Neutrophil (primary cell): ENCODE results near the gene PLA2G15.

ENCODE experiments used
- H3K27ac ChIP-seq: fragments of 200-600 bp; sonication (generic); 2 replicates; pipeline ENCODE4 v1.5.1; 2016; ENCODE audit warnings: mild to moderate bottlenecking, moderate library complexity
- H3K27me3 ChIP-seq: fragments of 200-600 bp; sonication (generic); 2 replicates; pipeline ENCODE4 v1.6.0; 2016; ENCODE audit warnings: mild to moderate bottlenecking
- H3K36me3 ChIP-seq: fragments of 200-600 bp; sonication (generic); 2 replicates; pipeline ENCODE4 v1.5.1; 2017
- H3K4me1 ChIP-seq, 2 experiments: fragments of 200-600 bp in 1 of 2; sonication (generic) in 1 of 2; 1 replicate in 1 of 2; 2 replicates in 1 of 2; pipeline versions ENCODE4 v1.5.1 to v1.6.1; 2013 to 2016; ENCODE audit warnings: low read depth in 1 of 2, low read length in 1 of 2, mild to moderate bottlenecking in 1 of 2, moderate library complexity in 1 of 2; ENCODE audit not compliant: control insufficient read depth in 1 of 2, insufficient read depth in 1 of 2
- H3K4me3 ChIP-seq, 2 experiments: fragments of 200-600 bp in 1 of 2; sonication (generic) in 1 of 2; 1 replicate in 1 of 2; 2 replicates in 1 of 2; pipeline ENCODE4 v1.5.1; 2013 to 2016; ENCODE audit warnings: low read depth in 1 of 2, low read length in 1 of 2, mild to moderate bottlenecking in 1 of 2, moderate library complexity in 1 of 2
- H3K9me3 ChIP-seq: fragments of 200-600 bp; sonication (generic); 2 replicates; pipeline ENCODE4 v1.5.1; 2016
- TF ChIP-seq, protein P1 (sequence below): fragments of 200-600 bp; sonication (generic); IDR thresholded peaks from 2 replicates; pipeline ENCODE4 v1.5.1; 2016; ENCODE audit warnings: antibody characterized with exemption

PLA2G15 gene

DNA sequence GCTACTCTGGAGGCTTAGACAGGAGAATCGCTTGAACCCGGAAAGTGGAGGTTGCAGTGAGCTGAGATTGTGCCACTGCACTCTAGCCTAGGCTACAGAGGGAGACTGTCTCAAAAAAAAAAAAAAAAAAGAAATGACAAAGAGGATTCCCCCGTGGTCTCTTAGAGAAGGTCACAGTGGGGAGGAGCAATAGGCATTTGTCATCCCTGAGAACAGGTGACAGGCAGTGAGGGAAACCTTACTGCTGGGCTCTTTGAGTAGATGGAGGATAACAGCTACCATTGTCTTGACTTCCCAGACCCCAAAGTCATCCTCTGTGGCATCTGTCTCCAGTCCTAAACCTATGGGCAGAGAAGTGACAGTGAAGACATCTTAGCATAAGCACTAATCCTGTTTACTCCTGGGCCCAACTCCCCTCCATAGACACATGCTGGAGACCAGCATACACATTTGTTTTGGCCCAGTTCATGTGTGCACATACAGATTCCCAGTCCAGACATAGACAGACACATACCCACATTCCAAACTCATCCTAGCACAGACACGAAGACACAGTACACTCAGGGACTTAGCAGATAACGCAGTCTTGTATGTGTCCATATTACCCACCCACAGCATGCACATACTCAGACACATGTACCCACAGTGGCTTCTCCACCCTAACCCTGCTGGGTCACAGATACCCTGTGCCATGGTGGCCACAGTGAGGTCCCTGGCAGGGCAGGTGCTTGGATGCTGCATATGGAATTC is 11.9 kb upstream of the PLA2G15 start:
- Histone ChIP-seq H3K36me3 (peaks cover 36% of the 10 kb centered on the region), H3K4me3 (no peak overlapping the region), H3K27ac (no peak overlapping the region), H3K9me3 (no peaks in the 10 kb centered on the region), H3K4me1 (peaks cover 22 to 23% of the 10 kb centered on the region in 2 experiments), H3K27me3 (peaks cover 41% of the 10 kb centered on the region)
- TF ChIP-seq, protein P1, sequence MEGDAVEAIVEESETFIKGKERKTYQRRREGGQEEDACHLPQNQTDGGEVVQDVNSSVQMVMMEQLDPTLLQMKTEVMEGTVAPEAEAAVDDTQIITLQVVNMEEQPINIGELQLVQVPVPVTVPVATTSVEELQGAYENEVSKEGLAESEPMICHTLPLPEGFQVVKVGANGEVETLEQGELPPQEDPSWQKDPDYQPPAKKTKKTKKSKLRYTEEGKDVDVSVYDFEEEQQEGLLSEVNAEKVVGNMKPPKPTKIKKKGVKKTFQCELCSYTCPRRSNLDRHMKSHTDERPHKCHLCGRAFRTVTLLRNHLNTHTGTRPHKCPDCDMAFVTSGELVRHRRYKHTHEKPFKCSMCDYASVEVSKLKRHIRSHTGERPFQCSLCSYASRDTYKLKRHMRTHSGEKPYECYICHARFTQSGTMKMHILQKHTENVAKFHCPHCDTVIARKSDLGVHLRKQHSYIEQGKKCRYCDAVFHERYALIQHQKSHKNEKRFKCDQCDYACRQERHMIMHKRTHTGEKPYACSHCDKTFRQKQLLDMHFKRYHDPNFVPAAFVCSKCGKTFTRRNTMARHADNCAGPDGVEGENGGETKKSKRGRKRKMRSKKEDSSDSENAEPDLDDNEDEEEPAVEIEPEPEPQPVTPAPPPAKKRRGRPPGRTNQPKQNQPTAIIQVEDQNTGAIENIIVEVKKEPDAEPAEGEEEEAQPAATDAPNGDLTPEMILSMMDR, result no peak

DNA sequence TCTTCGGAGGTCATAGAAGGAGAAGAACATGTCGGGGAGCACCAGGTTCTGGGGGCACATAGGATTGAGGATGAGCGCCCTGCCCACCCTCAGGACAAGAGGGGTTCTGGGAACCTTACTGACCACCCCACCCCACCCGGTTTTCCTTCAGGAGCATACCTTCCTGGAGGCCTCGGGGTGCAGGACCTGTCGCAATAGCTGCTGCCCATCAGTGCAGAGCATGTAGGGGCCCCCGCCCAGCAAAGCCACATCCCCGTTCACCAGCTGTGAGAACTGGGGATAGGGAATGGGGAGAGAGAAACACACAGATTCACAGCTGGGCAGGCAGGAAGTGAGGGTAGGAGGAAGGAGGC is 11.4 kb upstream of the PLA2G15 start:
- Histone ChIP-seq H3K4me1 (peaks cover 24 to 26% of the 10 kb centered on the region in 2 experiments), H3K27ac (no peak overlapping the region), H3K4me3 (no peak overlapping the region), H3K27me3 (peaks cover 41% of the 10 kb centered on the region), H3K36me3 (peaks cover 33% of the 10 kb centered on the region), H3K9me3 (no peaks in the 10 kb centered on the region)
- TF ChIP-seq, protein P1, result no peak

DNA sequence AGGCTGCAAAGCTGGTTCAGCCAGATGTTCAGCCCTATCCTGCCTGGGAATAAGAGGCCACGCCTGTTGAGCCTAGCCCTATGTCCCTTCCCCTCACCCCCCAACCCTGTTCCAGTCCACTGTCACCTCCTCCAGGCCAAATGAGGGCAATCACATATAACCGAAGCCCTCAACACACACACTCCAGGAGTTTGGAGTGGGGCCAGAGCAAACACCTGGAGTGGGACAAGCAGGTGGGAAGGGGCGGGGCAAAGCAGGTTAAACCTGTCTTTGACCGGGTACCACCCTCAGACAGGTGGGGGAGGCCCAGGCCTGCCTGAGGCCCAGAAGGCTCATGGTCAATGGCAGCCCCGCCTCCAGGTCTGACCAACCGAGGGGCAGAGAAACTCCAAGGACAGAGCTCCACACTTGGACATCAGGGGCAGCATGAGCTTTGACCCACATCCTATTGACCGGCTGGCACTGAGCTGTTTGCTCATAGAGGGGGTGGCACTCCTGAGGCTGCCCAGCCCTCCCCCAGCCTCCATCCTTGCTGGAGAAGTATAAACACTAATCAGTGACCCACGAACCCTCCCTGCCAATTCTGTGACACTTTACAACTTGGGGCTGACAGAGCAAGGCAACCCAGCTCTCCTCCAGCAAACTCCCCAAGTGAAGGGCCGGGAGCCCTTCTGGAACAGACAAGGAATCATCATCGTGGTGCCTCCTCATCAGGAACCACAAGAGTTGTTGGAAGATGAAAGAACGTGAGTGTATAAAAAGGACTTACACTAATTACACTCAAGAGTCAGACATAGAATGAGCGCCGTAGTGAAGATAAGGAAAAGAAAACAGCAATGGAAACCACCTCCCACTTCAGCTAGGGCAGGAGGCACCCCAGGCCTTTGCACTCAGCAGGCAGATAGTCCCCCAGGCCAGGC is 10.7 kb upstream of the PLA2G15 start:
- H3K9me3 ChIP-seq, result no peaks in the 10 kb centered on the region
- H3K36me3 ChIP-seq, result peaks cover 32% of the 10 kb centered on the region
- H3K4me3 ChIP-seq, result no peak overlapping the region
- no peak overlapping the region for H3K27ac ChIP-seq
- TF ChIP-seq, protein P1, result no peak
- H3K4me1 ChIP-seq, result peaks cover 24 to 26% of the 10 kb centered on the region in 2 experiments
- H3K27me3 ChIP-seq, result peaks cover 41% of the 10 kb centered on the region

DNA sequence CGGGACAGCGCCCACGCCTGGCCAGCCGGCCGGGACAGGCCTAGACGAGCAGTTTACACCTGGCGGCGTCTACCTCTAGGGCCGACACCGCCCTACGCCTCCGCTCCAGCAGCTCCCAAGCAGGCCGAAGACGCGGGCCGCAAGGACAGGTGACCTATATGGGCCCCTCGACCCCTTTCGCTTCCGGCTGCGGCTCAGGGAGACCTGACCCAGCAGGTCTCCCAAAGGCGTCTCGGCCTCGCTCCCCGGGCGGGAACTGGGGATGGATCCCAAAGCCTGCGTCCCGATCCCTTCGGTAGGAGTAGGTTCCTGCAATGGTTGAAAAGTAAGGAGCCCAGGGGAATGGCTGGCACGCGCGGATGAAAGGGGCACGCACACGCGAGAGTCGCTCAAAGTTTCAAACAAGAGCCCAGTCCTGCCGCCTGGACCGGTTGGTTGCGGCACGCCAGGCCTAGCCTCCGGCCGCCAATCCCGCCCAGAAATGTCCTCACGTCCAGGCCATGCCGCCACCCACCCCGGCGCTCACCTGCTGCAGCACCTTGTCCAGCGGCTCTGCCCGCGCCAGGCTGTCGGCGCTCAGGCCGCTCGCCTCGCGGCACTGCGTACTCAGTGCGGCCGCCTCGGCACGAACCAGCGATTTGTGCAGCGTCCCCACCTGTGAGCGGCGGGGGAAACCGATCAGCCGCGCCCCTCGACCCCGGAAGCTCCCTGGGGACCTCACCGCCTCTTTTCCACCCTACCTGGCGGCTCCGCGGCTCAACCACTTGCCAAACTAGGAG is 9.9 kb upstream of the PLA2G15 start:
- Histone ChIP-seq H3K9me3 (no peaks in the 10 kb centered on the region), H3K4me1 (peaks cover 32 to 34% of the 10 kb centered on the region in 2 experiments), H3K27me3 (peaks cover 41% of the 10 kb centered on the region), H3K36me3 (peaks cover 24% of the 10 kb centered on the region), H3K4me3 (no peak overlapping the region), H3K27ac (no peak overlapping the region)
- TF ChIP-seq, protein P1, result no peak

DNA sequence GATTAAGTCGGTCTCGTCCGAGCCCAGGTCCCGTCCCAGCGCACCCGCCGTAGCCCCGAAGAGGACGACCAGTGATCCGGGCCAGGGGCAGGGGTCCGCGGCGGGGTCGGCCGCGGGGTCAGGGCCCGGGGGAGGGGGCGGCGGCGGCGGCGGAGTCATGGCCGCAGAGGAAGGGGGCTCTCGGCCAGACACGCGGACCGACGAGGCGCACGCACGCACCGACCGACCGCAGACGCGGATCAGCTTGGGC is 9.4 kb upstream of the PLA2G15 start, which contains the start of gene ESRP2:
TSS of gene ESRP2 (minus strand) at position 241 of the 250 bp plus-strand sequence. CDS start at position 159, 82 bp downstream.
- no peak within 1 kb of the TSS for H3K27ac ChIP-seq
- TF ChIP-seq, protein P1, result no peak
- H3K36me3 ChIP-seq, result peaks cover 19% of the 10 kb centered on the region

More for the DNA sequence above, 9.4 kb upstream of the PLA2G15 start, which contains the start of gene ESRP2:
- Histone ChIP-seq H3K9me3 (no peaks in the 10 kb centered on the region), H3K27me3 (peaks cover 41% of the 10 kb centered on the region), H3K4me1 (peaks cover 32 to 34% of the 10 kb centered on the region in 2 experiments), H3K4me3 (peak within 1 kb of the TSS; percentile 68 to 80)
